CD8-positive, alpha-beta memory T cell (primary cell): ENCODE data around the gene PAXIP1. TPM values are rescaled to one million over a fixed set of nuclear protein-coding genes. Genes with fewer than 3 reads are reported as not detected.

Experiments
- CTCF ChIA-PET: fragments of 350-600 bp; sonication (Branson Sonifier 250); formaldehyde crosslinking; loops from one replicate; lab custom pipeline; 2021; ENCODE audit warnings: antibody characterized with exemption; lab: Charles Lee
- POLR2A ChIA-PET: fragments of 350-600 bp; sonication (Branson Sonifier 250); formaldehyde crosslinking; loops from one replicate; lab custom pipeline; 2021; ENCODE audit warnings: antibody characterized with exemption; lab: Charles Lee
- DNase-seq, 5 donors: peaks; one replicate each; pipeline versions ENCODE4 v3.0.0 to v3.0.0-alpha.2; 2020 to 2022; ENCODE audit warnings: mixed read lengths in 1 of 5
- H3K27ac ChIP-seq: one replicate; pipeline ENCODE4 v1.7.0; 2013; ENCODE audit warnings: low read depth, mild to moderate bottlenecking, low read length, moderate library complexity
- H3K27me3 ChIP-seq: 2 replicates; pipeline ENCODE4 v1.7.0; 2013; ENCODE audit warnings: low read length, mild to moderate bottlenecking; ENCODE audit not compliant: insufficient read depth, poor library complexity, severe bottlenecking
- H3K36me3 ChIP-seq: 2 replicates; pipeline ENCODE4 v1.7.0; 2013; ENCODE audit warnings: mild to moderate bottlenecking, low read length, moderate library complexity; ENCODE audit not compliant: insufficient read depth
- H3K4me1 ChIP-seq: 2 replicates; pipeline ENCODE4 v1.7.0; 2013; ENCODE audit warnings: mild to moderate bottlenecking, low read length, moderate library complexity; ENCODE audit not compliant: insufficient read depth
- H3K4me3 ChIP-seq: 2 replicates; pipeline ENCODE4 v1.7.0; 2013; ENCODE audit warnings: mild to moderate bottlenecking, low read length
- H3K9me3 ChIP-seq: 2 replicates; pipeline ENCODE4 v1.7.0; 2013; ENCODE audit warnings: mild to moderate bottlenecking, low read length
- H3K27ac Mint-ChIP-seq, 8 donors: one replicate each; pipeline ENCODE4 v1.8.0; 2020 to 2021; ENCODE audit warnings: mixed read lengths in 8 of 8, mild to moderate bottlenecking in 6 of 8, inconsistent platforms in 3 of 8, moderate library complexity in 3 of 8
- H3K27me3 Mint-ChIP-seq, 2 donors: one replicate each; pipeline ENCODE4 v1.8.0; 2020 to 2021; ENCODE audit warnings: mixed read lengths in 2 of 2, mild to moderate bottlenecking in 1 of 2, moderate library complexity in 1 of 2
- H3K36me3 Mint-ChIP-seq, 3 donors: one replicate each; pipeline ENCODE4 v1.8.0; 2020 to 2021; ENCODE audit warnings: mixed read lengths in 3 of 3, inconsistent platforms in 1 of 3, mild to moderate bottlenecking in 1 of 3
- H3K4me1 Mint-ChIP-seq, 3 donors: one replicate each; pipeline ENCODE4 v1.8.0; 2020 to 2021; ENCODE audit warnings: mixed read lengths in 3 of 3, inconsistent platforms in 1 of 3, mild to moderate bottlenecking in 1 of 3
- H3K4me3 Mint-ChIP-seq, 7 donors: one replicate each; pipeline ENCODE4 v1.8.0; 2020 to 2021; ENCODE audit warnings: mixed read lengths in 7 of 7, mild to moderate bottlenecking in 6 of 7, moderate library complexity in 4 of 7, inconsistent platforms in 2 of 7
- H3K9me3 Mint-ChIP-seq, 5 donors: one replicate each; pipeline ENCODE4 v1.8.0; 2020 to 2022; ENCODE audit warnings: mixed read lengths in 5 of 5, mild to moderate bottlenecking in 3 of 5, moderate library complexity in 2 of 5, inconsistent platforms in 1 of 5
- polyA plus RNA-seq: library from polyadenylated mRNA; unstranded; fragments of 300-500 nt; fragmentation: Illumina TruSeq; gene quantifications from one replicate; pipeline ENCODE4 v1.2.3, GENCODE V29; 2021
- total RNA-seq, 2 experiments: library from RNA; stranded (reverse); gene quantifications; one replicate each; pipeline ENCODE4 v1.2.3, GENCODE V29; 2021

Gene PAXIP1
- total and polyA plus RNA-seq, 3 experiments from 2014 or later, result 2.0 to 25.8 (median 23.1) TPM

DNA sequence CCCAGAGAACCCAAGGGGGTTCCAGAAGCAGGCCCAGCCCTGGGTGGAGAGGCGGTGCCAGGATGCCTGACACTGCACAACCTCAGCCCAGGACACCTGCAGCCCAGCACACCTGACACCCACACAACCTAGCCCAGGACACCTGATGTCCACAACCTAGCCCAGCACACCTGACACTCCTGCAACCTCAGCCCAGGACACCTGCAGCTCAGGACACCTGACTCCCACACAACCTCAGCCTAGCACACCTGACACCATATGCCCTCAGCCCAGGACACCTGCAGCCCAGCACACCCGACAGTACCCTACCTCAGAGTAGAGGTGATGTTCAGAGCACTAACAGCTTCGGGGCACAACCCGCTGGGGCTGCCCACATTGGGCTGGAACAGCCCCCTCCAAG, 87.3 kb downstream of the PAXIP1 start:
- no peak overlapping the region for H3K27ac ChIP-seq
- DNase-seq, result no peak
- no peaks in the 10 kb centered on the region for H3K36me3 ChIP-seq
- ChIA-PET POLR2A (no interaction called here), CTCF (interaction anchor here (1.9 to 6.1 kb wide), 2 partner anchors 12 to 95 kb away, joined by 5 to 62 read pairs; no protein-coding TSS in a partner anchor)
- Mint-ChIP-seq H3K27ac (no peak overlapping the region), H3K9me3 (peaks cover 0 to 7% (median 2%) of the 10 kb centered on the region in 5 donors), H3K4me1 (peaks cover 3 to 8% (median 5%) of the 10 kb centered on the region in 3 donors), H3K36me3 (peaks cover 0 to 5% (median 0%) of the 10 kb centered on the region in 3 donors), H3K27me3 (peaks cover 20 to 27% of the 10 kb centered on the region in 2 donors), H3K4me3 (peak overlapping the region in 2 of 7 donors; percentile 42 to 74)
- peaks cover 4% of the 10 kb centered on the region for H3K27me3 ChIP-seq
- H3K4me3 ChIP-seq, result no peak overlapping the region
- no peaks in the 10 kb centered on the region for H3K4me1 ChIP-seq
- H3K9me3 ChIP-seq, result no peaks in the 10 kb centered on the region

DNA sequence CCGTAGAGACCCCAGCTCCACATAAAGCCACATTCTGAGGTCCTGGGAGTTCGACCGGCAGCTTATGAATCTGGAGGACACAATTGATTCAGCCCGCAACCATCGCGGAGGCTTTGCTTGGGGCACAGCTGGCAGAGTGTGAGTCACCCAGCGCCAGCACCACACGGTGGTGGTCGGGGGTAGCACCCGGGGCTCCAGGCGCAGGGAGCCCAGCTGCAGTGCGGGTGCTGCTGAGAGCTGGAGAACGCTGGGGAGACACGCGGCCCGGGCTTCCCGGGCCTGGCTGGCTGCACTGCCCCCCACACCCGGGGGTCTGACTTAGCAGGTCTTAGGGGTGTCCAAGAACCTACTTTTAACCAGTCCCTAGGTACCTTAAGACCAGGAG, 87.9 kb downstream of the PAXIP1 start:
- Histone ChIP-seq H3K9me3 (no peaks in the 10 kb centered on the region), H3K27me3 (peaks cover 4% of the 10 kb centered on the region), H3K4me3 (no peak overlapping the region), H3K27ac (no peak overlapping the region), H3K36me3 (no peaks in the 10 kb centered on the region), H3K4me1 (no peaks in the 10 kb centered on the region)
- Mint-ChIP-seq H3K36me3 (peaks cover 0 to 5% (median 0%) of the 10 kb centered on the region in 3 donors), H3K4me3 (peak overlapping the region in 3 of 7 donors; percentile 20 to 54 (median 26)), H3K4me1 (peaks cover 3 to 8% (median 5%) of the 10 kb centered on the region in 3 donors), H3K27ac (no peak overlapping the region), H3K27me3 (peaks cover 18 to 27% of the 10 kb centered on the region in 2 donors), H3K9me3 (peaks cover 0 to 7% (median 2%) of the 10 kb centered on the region in 5 donors)
- POLR2A ChIA-PET, result no interaction called here
- no peak for DNase-seq
- CTCF ChIA-PET, result interaction anchor here (0.7 to 6.1 kb wide), 13 partner anchors 10 to 444 kb away, joined by 3 to 62 read pairs (median 4); no protein-coding TSS in a partner anchor

DNA sequence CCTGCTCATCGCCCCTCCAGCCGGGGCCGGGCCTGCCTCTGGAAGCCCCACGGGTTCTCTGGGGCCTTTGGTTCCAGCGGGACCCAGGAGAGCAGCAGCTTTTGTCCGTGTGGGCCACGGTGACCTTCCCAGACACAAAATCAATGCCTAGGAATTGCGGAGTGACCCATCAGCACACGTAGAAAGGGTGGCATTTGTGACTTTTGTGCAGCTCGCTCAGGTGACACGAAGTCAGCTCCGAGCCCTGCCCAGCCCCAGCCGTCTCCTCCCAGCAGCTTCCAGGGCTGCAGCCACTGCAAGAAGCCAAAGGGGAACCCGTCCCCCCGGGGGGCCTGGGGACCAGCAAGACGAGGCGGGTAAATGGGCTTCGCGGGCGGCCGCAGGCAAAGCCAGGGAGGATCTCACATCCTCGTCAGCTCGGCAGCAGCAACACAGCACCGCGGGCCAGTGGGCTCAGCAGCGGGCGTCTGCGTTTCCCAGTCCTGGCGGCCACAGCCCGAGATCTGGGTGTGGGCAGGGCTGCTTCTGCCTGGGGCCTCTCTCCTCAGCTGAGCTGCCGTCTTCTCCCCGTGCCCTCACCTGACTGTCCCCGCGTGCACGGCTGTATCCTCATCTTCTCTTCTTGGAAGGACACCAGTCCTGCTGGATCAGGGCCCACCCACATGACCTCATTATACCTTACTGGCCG, 88.5 kb downstream of the PAXIP1 start:
- POLR2A ChIA-PET, result no interaction called here
- H3K4me3 ChIP-seq, result peak overlapping the region; percentile 52
- peaks cover 4% of the 10 kb centered on the region for H3K27me3 ChIP-seq
- Mint-ChIP-seq H3K4me1 (peaks cover 3 to 8% (median 5%) of the 10 kb centered on the region in 3 donors), H3K36me3 (peaks cover 0 to 5% (median 0%) of the 10 kb centered on the region in 3 donors), H3K27ac (no peak overlapping the region), H3K4me3 (peak overlapping the region in 5 of 7 donors; percentile 20 to 94 (median 54)), H3K9me3 (peaks cover 0 to 7% (median 2%) of the 10 kb centered on the region in 5 donors), H3K27me3 (peaks cover 18 to 30% of the 10 kb centered on the region in 2 donors)
- peak in 1 of 5 donors; percentile 20 for DNase-seq
- no peaks in the 10 kb centered on the region for H3K9me3 ChIP-seq
- H3K4me1 ChIP-seq, result no peaks in the 10 kb centered on the region
- H3K27ac ChIP-seq, result no peak overlapping the region
- no peaks in the 10 kb centered on the region for H3K36me3 ChIP-seq
- CTCF ChIA-PET, result interaction anchor here (0.6 to 6.1 kb wide), 24 partner anchors 8 to 464 kb away, joined by 3 to 62 read pairs (median 4); no protein-coding TSS in a partner anchor

DNA sequence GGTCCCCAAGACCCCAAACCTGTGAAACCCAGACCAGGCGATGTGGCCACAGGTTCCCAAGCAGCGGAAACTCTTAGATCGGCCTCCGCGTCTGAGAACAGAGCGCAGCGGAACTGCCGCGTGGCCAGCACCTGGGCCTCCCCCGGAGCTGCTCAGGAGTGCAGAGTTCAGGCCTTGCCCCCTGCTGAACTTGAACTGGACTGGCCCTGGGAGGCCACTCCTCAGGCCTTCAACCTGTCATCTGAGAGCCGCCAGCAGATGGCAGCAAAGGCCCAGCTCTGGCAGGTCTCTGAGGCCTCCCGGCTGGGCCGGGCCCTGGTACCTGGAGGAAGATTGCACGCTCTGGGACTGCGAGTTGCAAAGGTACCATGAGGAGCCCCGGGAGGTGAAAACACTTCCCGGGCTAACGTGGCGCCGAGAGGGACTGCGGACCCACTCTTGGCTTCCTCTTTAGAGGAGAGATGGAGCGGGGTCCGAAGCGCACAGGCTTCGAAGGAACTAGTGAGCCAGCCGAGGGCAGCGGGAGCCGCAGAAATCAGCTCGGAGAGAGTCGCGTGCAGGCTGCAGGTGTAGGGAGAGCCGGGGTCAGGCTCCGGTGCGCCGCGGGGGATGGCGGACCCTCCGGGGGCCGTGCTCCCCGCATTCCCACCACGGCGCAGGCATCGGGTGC, 89.2 kb downstream of the PAXIP1 start:
- POLR2A ChIA-PET, result no interaction called here
- H3K4me1 ChIP-seq, result no peaks in the 10 kb centered on the region
- H3K4me1 Mint-ChIP-seq, result peaks cover 3 to 8% (median 5%) of the 10 kb centered on the region in 3 donors
- CTCF ChIA-PET, result interaction anchor here (0.6 to 6.1 kb wide), 27 partner anchors 8 to 876 kb away, joined by 3 to 62 read pairs (median 4); no protein-coding TSS in a partner anchor
- peaks cover 0 to 5% (median 0%) of the 10 kb centered on the region in 3 donors for H3K36me3 Mint-ChIP-seq
- peaks cover 0 to 7% (median 2%) of the 10 kb centered on the region in 5 donors for H3K9me3 Mint-ChIP-seq
- peak; percentile 76 to 89 (median 82) for DNase-seq
- no peaks in the 10 kb centered on the region for H3K36me3 ChIP-seq
- H3K9me3 ChIP-seq, result no peaks in the 10 kb centered on the region
- no peak overlapping the region for H3K27ac ChIP-seq
- peaks cover 18 to 35% of the 10 kb centered on the region in 2 donors for H3K27me3 Mint-ChIP-seq
- peak overlapping the region; percentile 67 to 94 (median 88) for H3K4me3 Mint-ChIP-seq
- peaks cover 4% of the 10 kb centered on the region for H3K27me3 ChIP-seq
- H3K27ac Mint-ChIP-seq, result peak overlapping the region in 3 of 8 donors; percentile 81 to 98 (median 87)
- peak overlapping the region; percentile 52 for H3K4me3 ChIP-seq

DNA sequence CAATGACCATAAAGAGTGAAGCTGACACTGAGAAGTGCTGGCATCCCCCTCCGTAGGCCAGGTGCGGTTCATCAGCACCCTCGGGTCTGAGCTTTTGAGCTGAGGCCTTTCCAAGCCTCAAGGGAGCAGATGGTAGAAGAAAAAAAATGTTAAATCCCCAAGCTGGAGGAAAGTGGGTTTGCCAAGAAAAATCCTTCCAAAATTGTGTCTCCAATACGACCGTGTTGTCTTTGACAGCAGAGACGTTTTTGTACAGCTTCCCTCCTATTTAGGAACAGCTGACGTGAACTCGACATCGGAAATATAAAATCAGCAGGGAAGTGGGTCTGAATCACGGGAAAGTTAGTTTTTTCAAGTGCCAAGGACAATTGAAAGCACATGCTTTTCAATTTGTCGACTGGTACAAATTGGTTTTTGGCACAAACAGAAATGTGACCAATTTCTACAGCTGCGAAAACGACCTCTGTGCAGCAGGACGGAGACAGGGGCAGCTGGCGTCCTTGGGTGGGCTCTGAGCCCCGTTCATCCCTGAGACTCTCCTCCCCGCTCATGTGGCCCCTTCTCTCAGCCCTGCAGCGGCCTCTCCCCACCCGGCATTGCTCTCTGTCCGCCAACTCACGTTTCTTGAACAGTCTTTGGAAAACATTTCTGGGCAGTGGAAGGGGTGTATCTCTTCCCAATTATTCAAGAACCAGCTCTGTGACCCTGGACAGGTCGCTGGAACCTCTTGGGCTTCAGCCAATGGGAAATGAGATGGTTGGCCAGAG, 89.9 kb downstream of the PAXIP1 start:
- DNase-seq, result no peak
- H3K27ac ChIP-seq, result no peak overlapping the region
- CTCF ChIA-PET, result interaction anchor here (0.7 to 6.1 kb wide), 18 partner anchors 9 to 877 kb away, joined by 3 to 62 read pairs (median 4); no protein-coding TSS in a partner anchor
- no peaks in the 10 kb centered on the region for H3K9me3 ChIP-seq
- peak overlapping the region in 2 of 7 donors; percentile 19 to 24 for H3K4me3 Mint-ChIP-seq
- peaks cover 20 to 35% of the 10 kb centered on the region in 2 donors for H3K27me3 Mint-ChIP-seq
- no peaks in the 10 kb centered on the region for H3K36me3 ChIP-seq
- H3K4me1 ChIP-seq, result no peaks in the 10 kb centered on the region
- POLR2A ChIA-PET, result no interaction called here
- peaks cover 0 to 5% (median 0%) of the 10 kb centered on the region in 3 donors for H3K36me3 Mint-ChIP-seq
- H3K4me3 ChIP-seq, result no peak overlapping the region
- peaks cover 3 to 10% (median 8%) of the 10 kb centered on the region in 3 donors for H3K4me1 Mint-ChIP-seq
- H3K27me3 ChIP-seq, result peaks cover 4% of the 10 kb centered on the region
- no peak overlapping the region for H3K27ac Mint-ChIP-seq
- peaks cover 0 to 7% (median 2%) of the 10 kb centered on the region in 5 donors for H3K9me3 Mint-ChIP-seq

DNA sequence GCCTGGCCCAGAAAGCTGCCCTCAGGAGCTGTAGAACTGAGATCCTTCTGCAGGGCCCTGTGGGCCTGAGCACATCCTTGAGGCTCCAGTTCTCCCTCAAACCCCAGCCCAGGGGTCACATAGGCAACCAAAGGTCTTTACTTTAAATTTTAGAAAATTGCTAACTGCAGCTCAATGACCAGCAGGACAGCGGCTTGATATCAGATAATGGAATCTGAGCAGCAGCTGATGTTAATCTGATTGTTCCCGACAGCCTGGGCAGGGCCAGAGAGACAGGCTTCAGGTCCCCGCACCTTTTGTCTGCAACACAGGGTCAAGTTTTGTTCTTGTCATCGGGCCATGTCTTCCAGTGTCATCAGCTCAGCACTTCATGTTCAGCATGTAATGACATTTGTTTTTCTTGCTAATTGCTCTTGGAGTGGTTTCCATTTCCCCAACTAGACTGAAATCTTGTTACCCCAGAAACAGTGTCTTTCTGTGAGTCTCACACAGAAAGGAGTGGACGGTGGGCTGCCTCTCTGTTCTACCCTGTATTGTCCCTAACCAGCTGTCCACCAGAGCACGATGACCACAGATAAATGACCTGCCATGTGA, 91.0 kb downstream of the PAXIP1 start:
- Mint-ChIP-seq H3K27ac (peak overlapping the region in 1 of 8 donors; percentile 11), H3K36me3 (peaks cover 0 to 5% (median 0%) of the 10 kb centered on the region in 3 donors), H3K4me3 (no peak overlapping the region), H3K27me3 (peaks cover 23 to 37% of the 10 kb centered on the region in 2 donors), H3K4me1 (peaks cover 3 to 14% (median 10%) of the 10 kb centered on the region in 3 donors), H3K9me3 (peaks cover 0 to 7% (median 2%) of the 10 kb centered on the region in 5 donors)
- H3K36me3 ChIP-seq, result no peaks in the 10 kb centered on the region
- no peaks in the 10 kb centered on the region for H3K4me1 ChIP-seq
- ChIA-PET CTCF (interaction anchor here (1.5 to 6.1 kb wide), 2 partner anchors 15 to 47 kb away, joined by 3 to 62 read pairs; no protein-coding TSS in a partner anchor), POLR2A (no interaction called here)
- H3K4me3 ChIP-seq, result no peak overlapping the region
- H3K27me3 ChIP-seq, result peaks cover 4% of the 10 kb centered on the region
- no peak for DNase-seq
- no peaks in the 10 kb centered on the region for H3K9me3 ChIP-seq
- no peak overlapping the region for H3K27ac ChIP-seq

DNA sequence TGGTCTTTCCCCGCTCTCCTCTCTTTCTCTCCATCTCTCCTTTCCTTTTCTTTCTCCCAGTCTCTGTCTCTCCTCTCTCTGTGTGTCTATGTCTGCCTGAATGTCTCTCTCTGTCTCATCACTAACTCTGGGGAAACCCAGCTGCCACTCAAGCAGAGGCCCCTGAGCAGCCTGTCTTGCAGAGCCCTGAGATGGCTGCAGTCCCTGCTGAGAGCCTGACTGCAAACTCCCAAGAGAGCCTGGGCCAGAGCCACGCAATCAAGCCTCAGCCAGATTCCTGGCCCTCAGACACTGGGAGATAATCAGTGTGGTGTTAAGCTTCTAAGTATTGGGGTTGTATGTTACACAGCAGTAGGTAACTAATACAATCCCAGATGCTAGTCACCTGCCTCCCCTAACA, 91.5 kb downstream of the PAXIP1 start:
- Histone ChIP-seq H3K36me3 (no peaks in the 10 kb centered on the region), H3K9me3 (no peaks in the 10 kb centered on the region), H3K27ac (no peak overlapping the region), H3K27me3 (peaks cover 4% of the 10 kb centered on the region), H3K4me3 (no peak overlapping the region), H3K4me1 (no peaks in the 10 kb centered on the region)
- Mint-ChIP-seq H3K27me3 (peaks cover 20 to 36% of the 10 kb centered on the region in 2 donors), H3K4me1 (peaks cover 3 to 14% (median 10%) of the 10 kb centered on the region in 3 donors), H3K4me3 (no peak overlapping the region), H3K9me3 (peaks cover 0 to 7% (median 2%) of the 10 kb centered on the region in 5 donors), H3K36me3 (peaks cover 0 to 5% (median 0%) of the 10 kb centered on the region in 3 donors), H3K27ac (no peak overlapping the region)
- DNase-seq, result no peak
- CTCF ChIA-PET, result interaction anchor here (1.5 to 6.1 kb wide), 2 partner anchors 16 to 47 kb away, joined by 3 to 62 read pairs; no protein-coding TSS in a partner anchor
- POLR2A ChIA-PET, result no interaction called here
